Colonic mucosa (tissue), 4 donors: ENCODE results near the gene OTOP1. TPM values are rescaled to one million over a fixed set of nuclear protein-coding genes. Genes with fewer than 3 reads are reported as not detected.
"Not testable (repeated sequence)": the region's sequence is repeated elsewhere in the genome, so short reads cannot be mapped to it uniquely, and the experiment has no call there.

Experiments
- DNase-seq: peaks from one replicate; pipeline ENCODE4 v3.0.0-alpha.2; 2020
- H3K27ac ChIP-seq: fragments of 200-600 bp; one replicate; pipeline ENCODE4 v1.8.0; 2021
- H3K27me3 ChIP-seq: fragments of 200-600 bp; one replicate; pipeline ENCODE4 v1.8.0; 2021
- H3K36me3 ChIP-seq: fragments of 200-600 bp; one replicate; pipeline ENCODE4 v1.8.0; 2021
- H3K4me1 ChIP-seq: fragments of 200-600 bp; one replicate; pipeline ENCODE4 v1.8.0; 2021; ENCODE audit warnings: mild to moderate bottlenecking
- H3K4me3 ChIP-seq: fragments of 200-600 bp; one replicate; pipeline ENCODE4 v1.8.0; 2021
- H3K9ac ChIP-seq, 2 donors: one replicate each; pipeline ENCODE4 v1.7.0; 2013; ENCODE audit warnings: control low read depth in 2 of 2, low read depth in 2 of 2, low read length in 2 of 2
- H3K9me3 ChIP-seq: fragments of 200-600 bp; one replicate; pipeline ENCODE4 v1.8.0; 2021
- CTCF ChIP-seq: fragments of 200-600 bp; IDR thresholded peaks from one replicate; pipeline ENCODE4 v1.8.0; 2022; ENCODE audit warnings: antibody characterized with exemption, mild to moderate bottlenecking
- intact Hi-C: fragments of 100-400 bp; cut with DNase I; formaldehyde crosslinking; loops from one replicate; pipeline ENCODE4 v1.14.1; 2022
- total RNA-seq, 2 donors: library from RNA; stranded (reverse); fragmentation: NEBNext Ultra II Directional in 1 of 2; extraction: Animal tissue kit (Norgen Biotek cat#: 25700) in 1 of 2; gene quantifications; one replicate each; pipeline ENCODE4 v1.2.1, GENCODE V29; 2021
- donor health status: healthy.
- donor health status: DM: no; HTN: no; CAD: no.
- donor health status: DM: no; HTN: no; CAD: no.

The OTOP1 gene
- total RNA-seq, 2 donors from 2014 or later, result not detected

DNA sequence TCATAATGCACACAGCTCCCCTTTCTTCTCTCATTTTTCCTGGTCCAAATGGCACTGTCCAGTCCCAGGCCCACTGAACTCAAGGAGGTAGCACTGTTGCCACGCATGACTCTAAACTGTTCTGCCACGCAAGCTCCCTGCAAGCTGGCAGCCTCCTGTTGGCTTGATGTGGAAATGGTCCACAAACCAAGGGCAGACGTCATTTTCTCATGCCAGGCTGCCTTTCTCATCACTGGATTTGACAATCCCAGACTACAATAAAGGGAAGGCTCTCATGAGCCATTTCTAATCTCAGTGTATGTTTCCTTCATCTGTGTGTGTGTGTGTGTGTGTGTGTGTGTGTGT, 22.4 kb downstream of the OTOP1 start:
- Histone ChIP-seq H3K4me1 (no peaks in the 10 kb centered on the region), H3K27me3 (no peaks in the 10 kb centered on the region), H3K9ac (no peak overlapping the region), H3K9me3 (no peaks in the 10 kb centered on the region), H3K4me3 (no peak overlapping the region), H3K36me3 (no peaks in the 10 kb centered on the region), H3K27ac (no peak overlapping the region)
- no peak for DNase-seq
- intact Hi-C loops, result no loop called here
- TF ChIP-seq CTCF, result no peak

DNA sequence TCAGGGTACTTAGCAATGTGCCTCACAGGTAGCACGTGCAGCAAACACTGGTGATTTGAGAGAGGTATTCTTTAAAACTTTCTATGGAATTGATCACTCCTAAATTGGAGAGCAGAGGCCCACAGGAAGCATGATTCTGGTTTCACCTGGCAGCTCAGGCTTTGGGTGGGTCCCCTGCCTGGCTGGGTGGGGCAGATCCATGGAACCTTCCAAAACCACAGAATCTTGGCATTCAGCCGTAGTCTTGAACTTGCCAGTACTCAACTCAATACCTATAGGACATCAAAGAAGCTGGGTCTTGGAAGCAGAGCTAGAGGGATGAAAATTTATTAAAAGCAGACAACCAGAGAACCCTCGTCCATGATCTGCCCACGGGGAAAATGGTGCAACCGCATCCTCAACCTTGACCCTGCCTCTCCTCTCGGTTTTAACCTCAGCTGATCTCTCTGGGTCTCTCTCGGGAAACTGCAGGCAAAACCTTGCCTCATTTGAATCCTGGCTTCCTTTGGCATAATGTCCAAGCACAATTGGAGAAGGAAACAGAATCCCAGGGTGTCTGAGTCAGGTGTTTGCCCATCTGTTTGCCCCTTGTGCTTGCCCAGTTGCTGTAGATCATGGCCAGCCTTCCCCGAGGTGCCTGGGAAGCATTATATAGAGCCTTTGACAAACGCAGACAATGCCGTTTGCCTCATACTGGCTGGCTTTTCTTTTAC, 22.9 kb downstream of the OTOP1 start:
- H3K27ac ChIP-seq, result no peak overlapping the region
- H3K4me1 ChIP-seq, result no peaks in the 10 kb centered on the region
- intact Hi-C loops, result no loop called here
- H3K36me3 ChIP-seq, result no peaks in the 10 kb centered on the region
- H3K27me3 ChIP-seq, result no peaks in the 10 kb centered on the region
- no peak for DNase-seq
- no peaks in the 10 kb centered on the region for H3K9me3 ChIP-seq
- TF ChIP-seq CTCF, result no peak
- H3K9ac ChIP-seq, result no peak overlapping the region
- H3K4me3 ChIP-seq, result no peak overlapping the region

DNA sequence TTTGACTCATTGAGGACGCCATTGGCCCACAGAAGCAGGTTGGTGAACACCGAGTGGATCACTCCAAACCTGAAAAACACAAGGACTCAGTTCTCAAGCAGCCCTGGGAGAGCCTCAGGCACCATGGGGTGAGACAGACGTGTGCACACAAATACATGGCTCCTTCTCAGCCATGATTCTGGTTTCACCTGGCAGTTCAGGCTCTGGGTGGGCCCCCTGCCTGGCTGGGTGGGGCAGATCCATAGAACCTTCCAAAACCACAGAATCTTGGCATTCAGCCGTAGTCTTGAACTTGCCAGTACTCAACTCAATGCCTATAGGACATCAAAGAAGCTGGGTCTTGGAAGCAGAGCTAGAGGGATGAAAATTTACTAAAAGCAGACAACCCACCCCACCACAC, 24.2 kb downstream of the OTOP1 start:
- no peaks in the 10 kb centered on the region for H3K27me3 ChIP-seq
- TF ChIP-seq CTCF, result no peak

DNA sequence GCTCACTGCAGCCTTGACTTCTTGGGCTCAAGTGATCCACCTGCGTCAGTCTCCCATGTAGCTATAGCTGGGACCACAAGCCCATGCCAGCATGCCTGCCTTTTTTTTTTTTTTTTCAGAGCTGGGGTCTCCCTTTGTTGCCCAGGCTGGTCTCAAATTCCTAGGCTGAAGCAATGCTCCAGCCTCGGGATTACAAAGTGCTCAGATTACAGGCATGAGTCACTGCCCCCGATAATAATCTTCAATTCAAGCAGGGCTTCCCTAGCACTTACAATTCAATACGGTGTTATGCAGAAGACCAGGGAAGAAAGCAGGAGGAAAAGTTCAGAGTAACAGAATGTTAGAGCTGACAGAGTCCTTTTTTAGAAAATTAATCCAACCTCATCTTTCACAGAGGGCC, 26.1 kb downstream of the OTOP1 start:
- TF ChIP-seq CTCF, result no peak

More for the DNA sequence above, 24.2 kb downstream of the OTOP1 start:
- Histone ChIP-seq H3K9ac (no peak overlapping the region), H3K36me3 (no peaks in the 10 kb centered on the region), H3K27ac (no peak overlapping the region), H3K4me3 (no peak overlapping the region), H3K9me3 (no peaks in the 10 kb centered on the region), H3K4me1 (no peaks in the 10 kb centered on the region)
- intact Hi-C loops, result no loop called here
- no peak for DNase-seq

DNA sequence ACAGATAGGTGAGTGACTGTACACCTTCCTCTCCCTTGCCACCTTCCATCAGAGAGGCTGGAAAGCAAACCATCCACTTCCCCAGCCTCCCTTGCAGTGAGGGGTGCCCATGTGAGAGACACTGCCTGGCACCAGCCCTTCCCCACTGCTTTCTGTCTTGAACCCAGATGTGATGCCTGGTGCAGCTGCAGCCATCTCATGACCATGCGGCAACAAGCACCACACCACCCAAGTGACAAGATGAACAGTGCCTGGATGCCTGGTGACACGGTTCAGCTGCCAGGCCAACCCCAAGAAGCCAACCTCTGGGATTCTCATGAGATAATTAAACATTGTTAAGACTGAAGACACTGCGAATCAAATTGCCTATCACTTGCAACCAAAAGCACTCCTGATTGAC, 31.4 kb downstream of the OTOP1 start:
- DNase-seq, result no peak
- intact Hi-C loops, result no loop called here
- no peak overlapping the region for H3K27ac ChIP-seq
- no peaks in the 10 kb centered on the region for H3K27me3 ChIP-seq
- no peaks in the 10 kb centered on the region for H3K4me1 ChIP-seq
- no peaks in the 10 kb centered on the region for H3K36me3 ChIP-seq
- no peak for TF ChIP-seq CTCF
- H3K9me3 ChIP-seq, result no peaks in the 10 kb centered on the region
- H3K9ac ChIP-seq, result no peak overlapping the region
- H3K4me3 ChIP-seq, result no peak overlapping the region

More for the DNA sequence above, 26.1 kb downstream of the OTOP1 start:
- no peaks in the 10 kb centered on the region for H3K9me3 ChIP-seq
- no peaks in the 10 kb centered on the region for H3K36me3 ChIP-seq
- H3K9ac ChIP-seq, result no peak overlapping the region
- no peaks in the 10 kb centered on the region for H3K4me1 ChIP-seq
- DNase-seq, result no peak
- no peaks in the 10 kb centered on the region for H3K27me3 ChIP-seq
- H3K4me3 ChIP-seq, result no peak overlapping the region
- intact Hi-C loops, result no loop called here
- H3K27ac ChIP-seq, result no peak overlapping the region

GRCh38 chr4:4188557-4188956, 38.2 kb downstream of the OTOP1 start:
- H3K36me3 ChIP-seq, intact Hi-C loops, H3K9me3 ChIP-seq, H3K27ac ChIP-seq, DNase-seq, H3K9ac ChIP-seq, H3K27me3 ChIP-seq, H3K4me3 ChIP-seq, H3K4me1 ChIP-seq: not testable (repeated sequence)
